Ishikawa (cell line): ENCODE results near the gene CNTNAP2.

ENCODE experiments used
- CEBPB ChIP-seq: IDR thresholded peaks from 2 replicates; pipeline ENCODE4 v1.6.1; 2012
- CREB1 ChIP-seq: IDR thresholded peaks from 2 replicates; pipeline ENCODE4 v1.6.1; 2012; ENCODE audit warnings: low read depth
- EGR1 ChIP-seq: IDR thresholded peaks from 2 replicates; pipeline ENCODE4 v1.6.1; 2012
- EP300 ChIP-seq: IDR thresholded peaks from 2 replicates; pipeline ENCODE4 v1.6.1; 2012; ENCODE audit warnings: borderline replicate concordance
- FOXM1 ChIP-seq: IDR thresholded peaks from 2 replicates; pipeline ENCODE4 v1.6.1; 2012; ENCODE audit warnings: low read depth, borderline replicate concordance
- NFIC ChIP-seq: IDR thresholded peaks from 2 replicates; pipeline ENCODE4 v1.6.1; 2012
- RAD21 ChIP-seq: IDR thresholded peaks from 2 replicates; pipeline ENCODE4 v1.6.1; 2012; ENCODE audit warnings: low read depth
- TAF1 ChIP-seq: IDR thresholded peaks from 2 replicates; pipeline ENCODE4 v1.6.1; 2012; ENCODE audit warnings: low read depth, mild to moderate bottlenecking
- TCF12 ChIP-seq: IDR thresholded peaks from 2 replicates; pipeline ENCODE4 v1.6.1; 2012; ENCODE audit warnings: low read depth
- TEAD4 ChIP-seq: IDR thresholded peaks from 2 replicates; pipeline ENCODE4 v1.6.1; 2012
- YY1 ChIP-seq: IDR thresholded peaks from 2 replicates; pipeline ENCODE4 v1.6.1; 2012; ENCODE audit warnings: low read depth
- ZBTB7A ChIP-seq: IDR thresholded peaks from 2 replicates; pipeline ENCODE4 v1.6.1; 2012; ENCODE audit warnings: low read depth
- TF ChIP-seq, protein P1 (sequence below): IDR thresholded peaks from 2 replicates; pipeline ENCODE4 v1.6.1; 2012; ENCODE audit warnings: low read depth, mild to moderate bottlenecking
- TF ChIP-seq, protein P2 (sequence below): IDR thresholded peaks from 2 replicates; pipeline ENCODE4 v1.6.1; 2012
- TF ChIP-seq, protein P3 (sequence below): IDR thresholded peaks from 2 replicates; pipeline ENCODE4 v1.6.1; 2012

CNTNAP2 gene

DNA sequence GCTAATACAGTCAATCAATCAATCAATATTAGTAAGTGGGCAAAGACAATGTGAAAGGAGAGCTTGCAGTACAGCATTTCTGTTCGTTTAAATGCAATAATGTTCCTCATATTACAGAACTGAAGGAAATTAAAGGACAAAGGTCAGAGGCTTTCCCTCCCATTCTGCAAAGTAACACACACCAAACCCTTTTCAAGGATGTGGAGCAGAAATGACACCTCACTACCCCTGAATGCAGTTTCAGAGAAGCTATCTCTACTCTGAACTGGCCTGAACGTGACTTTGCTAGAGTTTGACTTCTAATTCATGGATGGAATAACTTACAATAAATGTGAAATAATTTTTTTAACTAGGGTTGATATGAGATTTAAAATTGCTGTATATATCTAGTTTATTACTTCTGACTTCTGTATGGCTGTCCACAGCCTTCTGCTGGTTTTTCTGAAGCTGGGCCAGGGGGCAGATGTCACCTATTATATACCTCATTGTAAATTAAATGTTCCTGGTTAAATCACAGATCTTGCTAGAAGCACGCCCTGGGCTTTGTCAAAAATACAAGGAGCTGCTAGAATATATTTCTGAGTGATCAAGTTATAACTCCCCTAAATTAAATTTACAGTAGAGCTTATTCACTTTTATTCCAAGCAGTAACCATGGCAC is 2317.1 kb downstream of the CNTNAP2 start:
- no peak for TF ChIP-seq TAF1
- TF ChIP-seq, protein P1, sequence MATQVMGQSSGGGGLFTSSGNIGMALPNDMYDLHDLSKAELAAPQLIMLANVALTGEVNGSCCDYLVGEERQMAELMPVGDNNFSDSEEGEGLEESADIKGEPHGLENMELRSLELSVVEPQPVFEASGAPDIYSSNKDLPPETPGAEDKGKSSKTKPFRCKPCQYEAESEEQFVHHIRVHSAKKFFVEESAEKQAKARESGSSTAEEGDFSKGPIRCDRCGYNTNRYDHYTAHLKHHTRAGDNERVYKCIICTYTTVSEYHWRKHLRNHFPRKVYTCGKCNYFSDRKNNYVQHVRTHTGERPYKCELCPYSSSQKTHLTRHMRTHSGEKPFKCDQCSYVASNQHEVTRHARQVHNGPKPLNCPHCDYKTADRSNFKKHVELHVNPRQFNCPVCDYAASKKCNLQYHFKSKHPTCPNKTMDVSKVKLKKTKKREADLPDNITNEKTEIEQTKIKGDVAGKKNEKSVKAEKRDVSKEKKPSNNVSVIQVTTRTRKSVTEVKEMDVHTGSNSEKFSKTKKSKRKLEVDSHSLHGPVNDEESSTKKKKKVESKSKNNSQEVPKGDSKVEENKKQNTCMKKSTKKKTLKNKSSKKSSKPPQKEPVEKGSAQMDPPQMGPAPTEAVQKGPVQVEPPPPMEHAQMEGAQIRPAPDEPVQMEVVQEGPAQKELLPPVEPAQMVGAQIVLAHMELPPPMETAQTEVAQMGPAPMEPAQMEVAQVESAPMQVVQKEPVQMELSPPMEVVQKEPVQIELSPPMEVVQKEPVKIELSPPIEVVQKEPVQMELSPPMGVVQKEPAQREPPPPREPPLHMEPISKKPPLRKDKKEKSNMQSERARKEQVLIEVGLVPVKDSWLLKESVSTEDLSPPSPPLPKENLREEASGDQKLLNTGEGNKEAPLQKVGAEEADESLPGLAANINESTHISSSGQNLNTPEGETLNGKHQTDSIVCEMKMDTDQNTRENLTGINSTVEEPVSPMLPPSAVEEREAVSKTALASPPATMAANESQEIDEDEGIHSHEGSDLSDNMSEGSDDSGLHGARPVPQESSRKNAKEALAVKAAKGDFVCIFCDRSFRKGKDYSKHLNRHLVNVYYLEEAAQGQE, result no peak
- TF ChIP-seq, protein P2, sequence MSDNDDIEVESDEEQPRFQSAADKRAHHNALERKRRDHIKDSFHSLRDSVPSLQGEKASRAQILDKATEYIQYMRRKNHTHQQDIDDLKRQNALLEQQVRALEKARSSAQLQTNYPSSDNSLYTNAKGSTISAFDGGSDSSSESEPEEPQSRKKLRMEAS, result no peak
- TF ChIP-seq EGR1, result no peak
- no peak for TF ChIP-seq CREB1
- TF ChIP-seq EP300, result no peak

DNA sequence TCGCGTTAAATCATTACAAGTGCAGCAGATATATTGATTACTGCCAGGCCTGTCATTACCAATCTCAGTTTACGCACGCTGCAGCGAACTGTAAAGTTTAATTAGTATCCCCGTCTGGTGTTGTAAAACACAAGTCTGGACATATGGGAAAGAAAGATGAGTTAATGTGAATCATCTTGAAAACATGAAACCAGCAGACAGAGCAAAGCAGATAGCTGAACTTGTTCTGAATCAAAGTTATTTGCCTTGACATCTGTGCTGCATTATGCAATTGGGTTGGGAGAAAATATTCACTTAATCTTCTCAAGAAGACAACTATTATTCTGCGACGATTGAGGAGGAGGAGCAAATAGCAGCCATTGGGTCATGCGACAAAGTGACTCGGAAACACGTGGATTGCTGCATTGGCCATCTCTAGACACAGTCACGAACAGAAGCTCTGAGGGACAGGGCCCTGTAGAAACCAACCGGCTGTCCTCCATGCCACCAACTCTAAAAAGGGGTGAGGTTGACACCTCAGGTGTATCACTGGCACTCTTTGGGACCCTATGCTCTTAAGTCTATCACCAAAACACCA is 2317.7 kb downstream of the CNTNAP2 start:
- TF ChIP-seq NFIC, result no peak
- TF ChIP-seq, protein P3, sequence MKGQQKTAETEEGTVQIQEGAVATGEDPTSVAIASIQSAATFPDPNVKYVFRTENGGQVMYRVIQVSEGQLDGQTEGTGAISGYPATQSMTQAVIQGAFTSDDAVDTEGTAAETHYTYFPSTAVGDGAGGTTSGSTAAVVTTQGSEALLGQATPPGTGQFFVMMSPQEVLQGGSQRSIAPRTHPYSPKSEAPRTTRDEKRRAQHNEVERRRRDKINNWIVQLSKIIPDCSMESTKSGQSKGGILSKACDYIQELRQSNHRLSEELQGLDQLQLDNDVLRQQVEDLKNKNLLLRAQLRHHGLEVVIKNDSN, result no peak

DNA sequence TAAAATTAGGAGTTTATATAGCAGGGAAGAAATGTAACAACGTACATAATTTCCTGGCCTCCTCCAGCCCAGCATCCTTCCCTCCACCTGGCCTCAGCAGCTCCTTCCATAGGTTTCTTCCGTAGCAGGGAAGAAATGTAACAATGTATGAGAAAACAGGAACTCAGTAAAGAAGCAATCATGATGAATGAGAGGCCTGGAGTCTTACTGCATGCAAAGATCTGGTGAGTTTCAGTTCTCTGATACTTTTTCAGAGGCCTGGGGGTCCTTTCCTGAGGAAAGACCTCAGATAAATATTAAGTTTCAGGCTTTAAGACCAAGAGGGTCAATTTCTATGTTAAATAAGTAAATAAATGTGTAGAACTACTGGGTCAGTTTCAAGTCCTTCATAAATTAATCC is 2318.3 kb downstream of the CNTNAP2 start:
- TF ChIP-seq, protein P1, result no peak
- TF ChIP-seq EGR1, result no peak
- no peak for TF ChIP-seq TEAD4
- TF ChIP-seq CEBPB, result no peak
- no peak for TF ChIP-seq NFIC
- no peak for TF ChIP-seq CREB1
- TF ChIP-seq EP300, result no peak
- TF ChIP-seq, protein P3, result no peak
- TF ChIP-seq RAD21, result no peak
- no peak for TF ChIP-seq YY1
- TF ChIP-seq, protein P2, result no peak

DNA sequence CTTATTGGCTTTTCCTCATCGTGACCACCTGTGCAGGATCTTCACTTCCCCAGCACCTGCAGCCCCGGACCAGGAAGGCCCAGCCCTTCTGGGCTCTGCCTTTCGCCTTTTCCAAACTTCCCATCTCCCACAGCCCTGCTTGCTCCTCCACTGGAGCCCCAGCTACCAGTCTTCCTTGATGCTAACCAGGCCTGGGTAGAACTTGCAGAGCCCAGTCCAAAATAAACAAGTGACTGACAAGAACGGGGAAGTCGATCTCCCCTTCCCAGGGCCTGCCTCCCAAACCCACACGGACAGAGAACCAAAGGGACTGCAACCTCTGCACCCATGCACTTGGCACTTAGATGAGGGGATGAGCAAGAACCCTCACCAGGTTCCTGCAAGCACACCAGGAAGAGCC is 2319.1 kb downstream of the CNTNAP2 start:
- TF ChIP-seq CEBPB, result no peak

DNA sequence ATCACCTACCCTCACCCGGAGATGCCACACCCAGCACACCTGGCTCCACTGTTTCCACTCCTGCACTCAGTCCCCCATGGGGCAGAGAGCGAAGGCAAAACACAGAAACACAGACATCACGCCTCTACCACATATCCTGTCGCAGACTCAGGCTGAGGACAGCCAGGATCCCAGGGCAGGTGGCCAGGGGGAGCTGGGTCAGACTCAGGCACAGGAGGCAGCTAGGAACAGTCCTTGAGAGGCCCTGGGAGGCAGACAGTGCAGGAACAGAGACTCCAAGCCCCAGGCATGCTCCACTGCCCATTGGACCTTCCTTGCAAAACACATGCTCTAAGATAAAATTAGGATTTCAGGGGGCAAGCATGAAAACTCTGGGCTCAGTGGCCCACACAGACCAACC is 2319.5 kb downstream of the CNTNAP2 start:
- TF ChIP-seq CREB1 (no peak), EGR1 (no peak), NFIC (no peak), FOXM1 (no peak), EP300 (no peak), CEBPB (no peak), RAD21 (no peak), TEAD4 (no peak), ZBTB7A (no peak), TAF1 (no peak), YY1 (no peak), TCF12 (no peak)
- TF ChIP-seq, protein P1, result no peak
- TF ChIP-seq, protein P3, result no peak
- TF ChIP-seq, protein P2, result no peak
